HG02884 (cell line): Measurements from ENCODE around the gene SPATA32.
"Not testable (repeated sequence)": the region's sequence is repeated elsewhere in the genome, so short reads cannot be mapped to it uniquely, and the experiment has no call there.

Experiments
- ATAC-seq: cut with Tn5 transposase; IDR thresholded peaks from one replicate; pipeline ENCODE4 v1.9.1; 2021; ENCODE audit warnings: mild to moderate bottlenecking, moderate library complexity; ENCODE audit not compliant: unreplicated experiment

SPATA32 gene

DNA sequence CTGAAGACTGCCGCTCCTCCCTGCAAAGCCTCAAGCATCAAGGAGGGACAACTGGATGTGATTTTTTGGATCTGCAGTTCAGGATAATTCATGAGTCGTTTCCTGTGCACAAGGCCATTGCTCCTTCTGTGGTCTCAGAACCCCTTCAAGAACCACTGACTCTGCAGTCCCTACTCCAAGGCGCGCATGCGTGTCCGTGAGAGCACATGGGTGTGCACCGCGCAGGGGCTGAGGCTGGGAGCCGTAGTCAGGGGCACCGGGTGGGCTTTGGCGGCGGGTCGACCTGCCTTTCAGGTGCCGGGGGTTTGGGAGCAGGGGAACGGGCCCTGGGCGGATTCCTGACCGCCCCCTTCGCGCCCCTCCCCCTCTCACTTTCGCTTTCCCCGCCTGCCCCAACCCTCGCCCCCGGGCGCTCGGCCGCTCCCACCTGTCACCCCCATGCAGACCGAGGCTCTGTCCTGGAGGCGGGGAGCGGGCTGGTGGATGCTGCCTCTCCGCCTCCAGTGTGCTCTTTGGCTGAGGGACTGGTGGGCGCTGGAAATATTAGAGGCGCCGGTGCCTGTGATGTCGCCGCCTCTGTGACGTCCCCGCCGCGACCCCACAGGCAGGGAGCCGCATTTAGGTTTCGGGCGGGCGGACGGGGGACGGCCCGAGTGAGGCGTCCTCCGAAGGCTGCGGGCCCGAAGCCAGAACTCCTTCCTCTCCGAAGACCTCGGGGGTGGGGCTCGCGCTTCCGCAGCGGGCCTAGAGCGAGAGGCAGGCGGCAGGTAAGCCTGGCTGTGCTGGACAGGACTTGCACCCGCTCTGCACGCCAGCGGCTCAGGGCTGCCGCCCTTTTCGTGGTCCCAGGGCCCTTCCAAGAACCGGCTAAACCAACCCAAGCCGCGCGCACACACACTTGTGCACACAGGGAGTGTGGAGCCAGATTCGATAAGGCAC is at the start of gene SPATA32:
TSS of gene SPATA32 (minus strand) at position 518 of the 939 bp plus-strand sequence. CDS start at position 440, 78 bp downstream.
- ATAC-seq = no peak

- no peak for ATAC-seq
These were observed 49.5 kb upstream of the SPATA32 start for GRCh38 chr17:45311401-45311759.

- no peak for ATAC-seq
These were observed 48.8 kb upstream of the SPATA32 start for GRCh38 chr17:45310380-45311324.

GRCh38 chr17:45309400-45309799 is 47.5 kb upstream of the SPATA32 start:
- no peak for ATAC-seq

DNA sequence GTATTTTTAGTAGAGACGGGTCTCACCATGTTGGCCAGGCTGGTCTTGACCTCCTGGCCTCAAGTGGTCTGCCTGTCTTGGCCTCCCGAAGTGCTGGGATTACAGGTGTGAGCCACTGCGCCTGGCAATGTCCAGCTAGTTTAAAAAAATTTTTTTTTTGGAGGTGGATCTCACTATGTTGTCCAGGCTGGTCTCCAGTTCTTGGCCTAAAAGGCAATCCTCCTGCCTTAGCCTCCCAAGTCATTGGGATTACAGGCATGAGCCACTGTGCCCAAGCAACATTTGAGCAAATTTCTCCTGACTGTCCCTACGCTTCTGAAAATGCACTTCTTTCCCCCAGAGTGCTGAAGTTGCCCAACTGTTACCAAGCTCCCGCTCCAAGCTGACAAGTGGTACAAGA is 46.9 kb upstream of the SPATA32 start:
- no peak for ATAC-seq

DNA sequence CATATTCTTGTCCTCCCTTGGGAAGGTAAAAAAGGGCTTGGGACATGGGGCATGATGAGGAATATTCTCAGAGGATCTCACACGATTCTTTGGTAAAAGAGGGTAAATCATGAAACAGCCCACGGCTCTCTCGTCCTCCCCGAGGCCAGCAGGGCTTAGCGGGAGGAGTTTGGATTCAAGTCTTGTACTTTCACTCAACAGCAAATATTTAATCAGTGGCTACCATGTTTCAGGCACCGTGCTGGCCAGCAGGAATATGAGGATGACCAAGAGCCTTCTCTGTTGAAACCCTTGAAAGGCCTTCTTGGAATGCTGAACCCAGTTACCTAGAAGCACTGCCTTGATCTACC is 46.1 kb upstream of the SPATA32 start:
- ATAC-seq = no peak

- no peak for ATAC-seq
These were observed 45.6 kb upstream of the SPATA32 start for GRCh38 chr17:45307290-45308015.

DNA sequence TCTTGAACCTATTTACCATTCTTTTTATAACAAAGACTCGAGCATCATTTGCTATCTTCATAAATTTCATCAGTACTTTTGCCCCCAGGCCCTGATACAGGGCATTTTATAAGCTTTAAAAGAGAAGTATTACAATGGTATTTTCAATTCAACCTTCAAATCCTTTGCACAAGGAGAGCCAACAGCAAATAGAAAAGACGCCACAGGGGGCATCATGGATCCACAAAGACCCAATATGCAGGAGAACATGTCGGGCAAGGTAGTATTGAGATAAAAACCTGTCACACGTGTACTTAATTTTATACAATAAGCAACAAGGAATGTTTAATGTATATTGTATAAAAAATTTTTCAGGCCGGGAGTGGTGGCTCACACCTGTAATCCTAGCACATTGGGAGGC is 44.7 kb upstream of the SPATA32 start:
- no peak for ATAC-seq

DNA sequence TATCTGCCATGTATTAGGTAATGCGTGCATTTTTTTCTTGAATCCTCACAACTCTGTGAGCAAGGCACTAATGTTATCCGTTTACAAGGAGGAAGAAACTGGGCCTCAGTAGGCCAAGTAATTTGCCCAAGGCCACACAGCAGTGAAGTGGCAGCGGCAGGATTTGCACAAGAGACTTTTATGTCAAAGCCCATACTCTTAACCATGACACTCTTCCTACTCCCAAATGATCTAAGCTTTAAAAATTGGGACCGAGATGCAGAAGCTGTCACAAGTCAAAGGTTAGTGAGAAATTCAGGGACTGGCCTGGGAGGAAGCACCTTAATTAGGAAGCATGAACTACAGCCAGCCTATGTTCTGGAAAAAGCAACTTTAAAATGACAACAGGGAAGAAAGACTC is 44.2 kb upstream of the SPATA32 start:
- no peak for ATAC-seq

DNA sequence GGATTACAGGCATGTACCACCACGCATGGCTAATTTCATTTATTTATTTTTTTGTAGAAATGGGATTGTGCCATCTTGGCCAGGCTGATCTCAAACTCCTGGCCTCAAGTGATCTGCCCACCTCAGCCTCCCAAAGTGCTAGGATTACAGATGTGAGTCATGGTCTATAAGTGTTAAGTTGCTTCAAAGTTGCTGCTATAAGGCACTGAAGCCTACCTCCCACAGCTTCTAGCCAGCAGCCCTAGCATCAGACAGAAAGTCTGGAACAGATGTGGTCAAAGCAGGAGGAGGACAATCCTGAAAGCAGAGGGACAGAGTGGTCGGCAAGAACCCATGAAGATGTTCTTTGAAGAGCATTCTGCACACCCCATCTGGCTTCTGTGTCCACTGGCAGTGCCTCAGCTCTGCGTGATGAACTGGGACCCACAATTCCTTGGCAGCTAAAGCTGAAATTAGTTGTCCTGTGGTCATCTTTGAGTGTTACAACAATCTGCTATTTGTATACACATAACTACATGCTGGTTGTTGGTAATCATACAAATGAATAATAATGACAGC is 43.7 kb upstream of the SPATA32 start:
- ATAC-seq = no peak

GRCh38 chr17:45302649-45303173 is 40.8 kb upstream of the SPATA32 start:
- ATAC-seq = no peak

GRCh38 chr17:45302220-45302619 is 40.3 kb upstream of the SPATA32 start:
- ATAC-seq = not testable (repeated sequence)

- no peak for ATAC-seq
These were observed 39.8 kb upstream of the SPATA32 start for GRCh38 chr17:45301674-45302073.

GRCh38 chr17:45300060-45300751 is 38.3 kb upstream of the SPATA32 start:
- no peak for ATAC-seq

- no peak for ATAC-seq
These were observed 37.5 kb upstream of the SPATA32 start for GRCh38 chr17:45299361-45299760.

DNA sequence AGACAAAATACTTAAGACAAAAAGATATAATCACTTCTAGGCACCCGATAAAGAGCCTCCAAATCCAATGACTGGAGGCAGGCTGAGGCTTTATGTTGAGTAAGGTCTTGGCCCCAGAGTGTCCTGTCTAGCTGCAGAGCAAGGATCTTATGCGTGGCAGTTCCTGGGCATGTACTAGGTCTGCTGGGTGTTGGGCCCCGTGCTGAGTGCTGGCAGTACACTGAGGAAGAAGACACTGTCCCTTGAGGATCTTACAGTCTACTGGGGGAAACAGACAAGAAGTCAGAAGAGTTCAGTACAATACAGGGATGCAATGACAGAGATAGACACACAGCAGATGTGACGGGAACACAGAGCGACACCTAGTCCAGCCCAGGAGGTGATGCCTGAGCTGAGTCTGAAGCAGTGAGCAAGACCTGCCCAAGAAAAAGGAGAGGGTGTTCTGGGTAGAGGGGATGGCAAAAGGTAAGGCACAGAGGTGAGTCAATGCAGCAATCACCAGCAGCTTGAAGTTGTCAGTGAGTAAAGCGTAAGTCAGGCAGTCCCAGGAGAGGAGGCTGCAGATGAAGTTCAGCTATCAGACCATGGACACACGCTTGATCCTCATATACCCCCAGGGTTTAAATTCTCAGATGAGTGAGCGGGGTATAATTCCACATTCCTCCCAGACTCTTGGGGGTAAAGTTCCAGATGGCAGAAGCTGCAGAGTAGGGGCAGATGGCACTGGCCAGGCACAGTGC is 36.8 kb upstream of the SPATA32 start:
- ATAC-seq = no peak

DNA sequence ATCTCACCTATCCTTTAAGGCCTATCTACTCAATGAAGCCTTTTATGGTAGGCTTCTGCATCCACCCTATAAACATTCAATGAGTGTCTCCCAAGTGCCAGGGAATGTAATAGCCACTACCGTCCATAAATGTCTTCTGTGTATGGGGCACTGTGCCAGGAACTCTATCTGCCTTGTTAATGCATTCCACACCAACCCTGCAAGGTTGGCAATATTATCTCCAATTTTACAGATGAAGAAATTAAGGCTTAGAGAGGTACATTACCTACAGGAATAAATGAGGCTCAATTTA is 34.9 kb upstream of the SPATA32 start:
- no peak for ATAC-seq

- ATAC-seq = no peak
These were observed 34.3 kb upstream of the SPATA32 start for GRCh38 chr17:45296003-45296832.

DNA sequence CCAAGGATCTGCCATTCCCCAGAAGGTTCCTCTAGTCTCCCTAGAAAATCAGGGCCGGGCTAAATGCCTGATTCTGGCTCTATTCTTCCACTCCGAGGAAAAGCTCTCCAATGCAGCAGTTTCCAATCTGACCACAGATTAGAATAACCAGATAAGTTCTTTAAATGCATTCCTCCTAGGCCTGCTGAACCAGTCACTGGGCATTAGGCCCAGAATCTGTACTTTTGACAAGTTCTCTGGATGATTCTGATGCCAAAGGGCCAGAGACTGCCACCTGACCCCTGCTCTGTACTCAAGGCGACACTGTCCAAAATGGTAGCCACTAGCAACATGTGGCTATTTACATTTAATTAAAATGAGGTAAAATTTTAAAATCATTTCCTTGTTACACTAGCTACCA is 32.6 kb upstream of the SPATA32 start:
- no peak for ATAC-seq
